Stimulated activated naive CD8-positive, alpha-beta T cell treated with anti-CD3 and anti-CD28 coated beads, Interleukin-15, amount 100 ng/mL, for 72 hours (primary cell): ENCODE results near the gene NOTCH2NLA.
"Not testable (repeated sequence)": the region's sequence is repeated elsewhere in the genome, so short reads cannot be mapped to it uniquely, and the experiment has no call there.

Experiments used
- ATAC-seq: fragments of 150-1000 bp; cut with Tn5 transposase; 2 replicates; pipeline ENCODE4 v1.10.0; 2021; ENCODE audit warnings: mild to moderate bottlenecking, moderate library complexity
- DNase-seq, 2 donors: peaks; one replicate each; pipeline ENCODE4 v3.0.0; 2021 to 2022
- H3K27ac Mint-ChIP-seq, 2 donors: one replicate each; pipeline ENCODE4 v1.8.0; 2022; ENCODE audit warnings: mild to moderate bottlenecking in 2 of 2, mixed read lengths in 2 of 2, moderate library complexity in 2 of 2
- H3K27me3 Mint-ChIP-seq: one replicate; pipeline ENCODE4 v1.8.0; 2022; ENCODE audit warnings: mixed read lengths
- H3K4me1 Mint-ChIP-seq: one replicate; pipeline ENCODE4 v1.8.0; 2022; ENCODE audit warnings: mild to moderate bottlenecking, mixed read lengths
- H3K4me3 Mint-ChIP-seq, 2 donors: one replicate each; pipeline ENCODE4 v1.8.0; 2022; ENCODE audit warnings: mild to moderate bottlenecking in 2 of 2, mixed read lengths in 2 of 2, moderate library complexity in 1 of 2
- H3K9me3 Mint-ChIP-seq, 2 donors: one replicate each; pipeline ENCODE4 v1.8.0; 2022; ENCODE audit warnings: mixed read lengths in 2 of 2

NOTCH2NLA gene

GRCh38 chr1:146228710-146229477 lies at the start of gene NOTCH2NLA:
Gene NOTCH2NLA (minus strand): TSS chr1:146229021. CDS start chr1:146189337, 39,684 bp downstream.
- peak; percentile 60 to 77 for DNase-seq

GRCh38 chr1:146278346-146278745 lies 49.5 kb upstream of the NOTCH2NLA start:
- peak; percentile 54 for ATAC-seq
- not testable (repeated sequence) for H3K9me3 Mint-ChIP-seq, H3K4me1 Mint-ChIP-seq, H3K27me3 Mint-ChIP-seq, H3K27ac Mint-ChIP-seq, DNase-seq, H3K4me3 Mint-ChIP-seq

More at GRCh38 chr1:146228710-146229477, at the start of gene NOTCH2NLA:
- H3K4me3 Mint-ChIP-seq = peak within 1 kb of the TSS; percentile 80 to 82
- ATAC-seq = peak; percentile 76
- not testable (repeated sequence) for H3K27me3 Mint-ChIP-seq, H3K4me1 Mint-ChIP-seq, H3K9me3 Mint-ChIP-seq
- peak within 1 kb of the TSS; percentile 57 to 63 for H3K27ac Mint-ChIP-seq

- not testable (repeated sequence) for H3K27ac Mint-ChIP-seq, H3K27me3 Mint-ChIP-seq, DNase-seq, H3K4me3 Mint-ChIP-seq, H3K9me3 Mint-ChIP-seq, ATAC-seq, H3K4me1 Mint-ChIP-seq
Observed at GRCh38 chr1:146277087-146277486, 48.3 kb upstream of the NOTCH2NLA start.

- not testable (repeated sequence) for DNase-seq, H3K4me1 Mint-ChIP-seq, ATAC-seq, H3K9me3 Mint-ChIP-seq, H3K27me3 Mint-ChIP-seq, H3K27ac Mint-ChIP-seq, H3K4me3 Mint-ChIP-seq
Observed at GRCh38 chr1:146274083-146274482, 45.3 kb upstream of the NOTCH2NLA start.

- not testable (repeated sequence) for H3K4me3 Mint-ChIP-seq, H3K27me3 Mint-ChIP-seq, H3K9me3 Mint-ChIP-seq, H3K4me1 Mint-ChIP-seq, H3K27ac Mint-ChIP-seq, DNase-seq, ATAC-seq
Observed at GRCh38 chr1:146273194-146273593, 44.4 kb upstream of the NOTCH2NLA start.

- not testable (repeated sequence) for H3K27me3 Mint-ChIP-seq, H3K9me3 Mint-ChIP-seq, H3K27ac Mint-ChIP-seq, H3K4me1 Mint-ChIP-seq, H3K4me3 Mint-ChIP-seq, ATAC-seq, DNase-seq
Observed at GRCh38 chr1:146272734-146273133, 43.9 kb upstream of the NOTCH2NLA start.

- not testable (repeated sequence) for H3K4me3 Mint-ChIP-seq, H3K27ac Mint-ChIP-seq, H3K4me1 Mint-ChIP-seq, ATAC-seq, H3K9me3 Mint-ChIP-seq, DNase-seq, H3K27me3 Mint-ChIP-seq
Observed at GRCh38 chr1:146271977-146272376, 43.2 kb upstream of the NOTCH2NLA start.

- H3K27me3 Mint-ChIP-seq, H3K27ac Mint-ChIP-seq, H3K4me1 Mint-ChIP-seq, H3K4me3 Mint-ChIP-seq, ATAC-seq, H3K9me3 Mint-ChIP-seq, DNase-seq: not testable (repeated sequence)
Observed at GRCh38 chr1:146270129-146270528, 41.3 kb upstream of the NOTCH2NLA start.

GRCh38 chr1:146266179-146266748 lies 37.4 kb upstream of the NOTCH2NLA start:
- DNase-seq, H3K27me3 Mint-ChIP-seq, H3K4me3 Mint-ChIP-seq, H3K27ac Mint-ChIP-seq, H3K9me3 Mint-ChIP-seq, H3K4me1 Mint-ChIP-seq: not testable (repeated sequence)
- peak; percentile 94 for ATAC-seq

- H3K27me3 Mint-ChIP-seq, H3K27ac Mint-ChIP-seq, DNase-seq, ATAC-seq, H3K4me3 Mint-ChIP-seq, H3K9me3 Mint-ChIP-seq, H3K4me1 Mint-ChIP-seq: not testable (repeated sequence)
Observed at GRCh38 chr1:146264761-146265160, 35.9 kb upstream of the NOTCH2NLA start.

GRCh38 chr1:146260006-146260730 lies 31.3 kb upstream of the NOTCH2NLA start:
- not testable (repeated sequence) for H3K27me3 Mint-ChIP-seq, H3K4me3 Mint-ChIP-seq, H3K9me3 Mint-ChIP-seq, ATAC-seq, H3K4me1 Mint-ChIP-seq, DNase-seq, H3K27ac Mint-ChIP-seq

GRCh38 chr1:146257992-146258552 lies 29.3 kb upstream of the NOTCH2NLA start:
- not testable (repeated sequence) for H3K27ac Mint-ChIP-seq, H3K9me3 Mint-ChIP-seq, H3K4me1 Mint-ChIP-seq, ATAC-seq, H3K27me3 Mint-ChIP-seq, DNase-seq, H3K4me3 Mint-ChIP-seq

- not testable (repeated sequence) for H3K4me3 Mint-ChIP-seq, H3K4me1 Mint-ChIP-seq
- ATAC-seq = peak; percentile 50
Observed at GRCh38 chr1:146254569-146255197, 25.9 kb upstream of the NOTCH2NLA start.

GRCh38 chr1:146253249-146253855 lies 24.5 kb upstream of the NOTCH2NLA start:
- not testable (repeated sequence) for DNase-seq, ATAC-seq, H3K4me3 Mint-ChIP-seq, H3K4me1 Mint-ChIP-seq, H3K27ac Mint-ChIP-seq, H3K27me3 Mint-ChIP-seq, H3K9me3 Mint-ChIP-seq

More at GRCh38 chr1:146254569-146255197, 25.9 kb upstream of the NOTCH2NLA start:
- H3K27me3 Mint-ChIP-seq, H3K27ac Mint-ChIP-seq, DNase-seq, H3K9me3 Mint-ChIP-seq: not testable (repeated sequence)

GRCh38 chr1:146251523-146251922 lies 22.7 kb upstream of the NOTCH2NLA start:
- H3K9me3 Mint-ChIP-seq = not testable (repeated sequence)

More at GRCh38 chr1:146251523-146251922, 22.7 kb upstream of the NOTCH2NLA start:
- H3K27ac Mint-ChIP-seq, H3K4me1 Mint-ChIP-seq, DNase-seq, ATAC-seq, H3K4me3 Mint-ChIP-seq, H3K27me3 Mint-ChIP-seq: not testable (repeated sequence)
